Left hindlimb (tissue), 1 donor: ENCODE measurements around the gene FHIT.

Source experiments
- DNase-seq: peaks from one replicate; pipeline ENCODE4 v3.0.0-alpha.2; 2018

Gene FHIT

DNA sequence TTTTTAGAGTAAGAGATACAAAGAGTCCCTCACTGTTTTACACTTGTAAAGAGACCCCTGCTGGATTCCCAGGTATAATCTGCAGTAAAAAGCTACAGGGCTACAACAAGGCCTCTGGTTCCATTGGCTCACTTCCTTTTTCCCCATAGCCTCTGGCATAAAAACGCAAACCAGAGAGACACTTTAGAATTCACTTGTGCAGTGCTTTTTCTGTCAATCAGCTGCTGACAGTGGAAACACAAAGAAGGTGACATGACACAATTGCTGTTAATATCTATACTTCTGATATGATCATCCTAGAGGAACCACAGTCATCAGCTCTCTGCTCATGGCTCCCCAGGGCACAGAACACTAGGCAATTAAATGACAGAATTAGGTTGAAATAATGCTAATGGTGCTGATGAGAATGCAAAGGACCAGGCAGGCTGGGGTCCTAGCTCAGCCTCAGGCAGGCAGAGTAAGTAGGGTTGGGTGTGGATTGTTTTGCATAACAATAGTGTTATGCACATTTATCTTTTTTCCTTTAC lies 1533.5 kb downstream of the FHIT start:
- DNase-seq, result no peak

DNA sequence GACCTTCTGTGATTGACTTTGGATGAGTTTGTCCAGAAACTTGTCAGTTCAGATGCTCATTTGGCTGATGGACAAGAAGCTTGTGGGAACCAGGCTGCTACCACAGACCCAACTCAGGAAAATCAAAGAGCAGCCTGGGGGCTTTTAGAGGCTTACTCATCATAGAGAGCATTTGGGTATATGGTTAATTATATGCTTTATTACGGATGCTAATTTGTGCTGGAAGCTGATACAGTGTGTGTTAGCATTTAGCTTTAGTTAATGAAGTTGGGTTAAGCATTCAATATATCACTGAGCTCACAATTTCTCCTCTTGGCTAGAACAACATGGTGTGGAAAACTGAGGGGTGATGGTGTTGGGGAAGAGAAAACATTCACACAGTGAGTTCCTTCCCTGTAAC lies 1537.2 kb downstream of the FHIT start:
- no peak for DNase-seq

DNA sequence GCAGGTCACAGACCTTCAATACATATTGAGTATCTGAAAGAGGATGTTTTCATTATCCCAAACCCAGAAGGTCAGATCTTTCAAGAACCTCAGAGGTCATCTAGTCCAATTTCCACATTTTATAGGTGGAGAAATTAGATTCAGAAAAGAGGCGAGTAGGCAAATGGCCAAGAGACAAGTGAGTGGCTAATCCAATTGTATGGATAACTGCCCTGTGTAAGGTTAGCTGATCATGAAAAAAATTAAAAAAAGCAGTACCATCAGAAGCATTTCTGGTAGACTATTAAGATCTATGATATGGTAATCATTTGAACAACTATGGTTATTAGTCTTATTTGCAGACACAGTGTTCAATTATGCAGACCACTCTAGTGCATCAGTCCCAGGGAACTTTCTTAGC lies 1540.7 kb downstream of the FHIT start:
- no peak for DNase-seq

DNA sequence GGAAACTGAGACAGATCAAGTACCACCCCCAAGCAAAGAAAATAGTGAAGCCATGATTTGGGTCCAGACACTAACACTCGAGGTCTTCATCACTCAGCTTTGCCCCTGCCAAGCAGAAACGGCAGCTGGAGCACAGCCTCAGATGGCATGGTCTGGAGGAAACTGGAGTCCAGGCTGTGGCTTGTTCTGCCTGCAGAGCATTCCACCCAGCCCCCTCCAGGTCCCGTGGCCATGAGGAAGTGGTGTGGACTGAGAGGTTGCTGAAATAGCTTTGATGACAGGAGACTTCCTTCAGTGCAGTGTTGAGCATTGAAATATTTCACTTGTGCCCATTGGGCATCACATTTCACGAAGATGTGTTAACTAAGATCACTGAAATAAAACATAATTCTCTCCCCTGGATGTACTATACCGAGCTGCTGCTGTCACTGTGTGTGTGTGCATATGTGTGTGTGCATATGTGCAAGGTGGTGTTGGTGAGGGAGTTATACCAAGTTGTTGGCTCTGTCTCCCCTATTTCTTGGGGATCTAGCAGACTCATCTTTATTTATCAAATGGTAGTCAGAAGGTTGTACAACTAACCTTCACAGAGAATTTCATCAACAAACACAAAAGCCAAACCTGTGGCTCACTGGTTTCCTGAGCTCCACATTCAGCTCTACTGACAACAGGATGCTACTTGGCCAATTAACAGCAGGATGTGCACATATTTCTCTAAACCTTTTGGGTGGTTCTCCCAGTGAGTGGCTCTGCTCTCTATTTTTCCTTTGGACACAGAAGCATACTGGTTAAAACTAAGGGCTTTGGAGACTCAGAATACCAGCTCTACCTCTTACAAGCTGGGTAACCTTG lies 1541.3 kb downstream of the FHIT start:
- no peak for DNase-seq

DNA sequence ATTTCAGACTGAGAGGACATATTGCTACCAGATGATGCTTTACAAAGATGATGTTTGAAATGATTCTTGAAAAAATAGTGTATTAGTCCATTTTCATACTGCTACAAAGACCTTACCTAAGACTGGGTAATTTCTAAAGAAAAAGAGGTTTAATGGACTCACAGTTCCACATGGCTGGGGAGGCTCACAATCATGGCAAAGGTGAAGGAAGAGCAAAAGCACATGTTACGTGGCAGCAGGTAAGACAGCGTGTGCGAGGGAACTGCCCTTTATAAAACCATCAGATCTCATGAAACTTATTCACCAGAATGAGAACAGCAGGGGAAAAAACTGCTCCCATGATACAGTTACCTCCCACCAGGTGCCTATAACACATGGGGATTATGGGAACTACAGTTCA lies 1543.0 kb downstream of the FHIT start:
- no peak for DNase-seq

DNA sequence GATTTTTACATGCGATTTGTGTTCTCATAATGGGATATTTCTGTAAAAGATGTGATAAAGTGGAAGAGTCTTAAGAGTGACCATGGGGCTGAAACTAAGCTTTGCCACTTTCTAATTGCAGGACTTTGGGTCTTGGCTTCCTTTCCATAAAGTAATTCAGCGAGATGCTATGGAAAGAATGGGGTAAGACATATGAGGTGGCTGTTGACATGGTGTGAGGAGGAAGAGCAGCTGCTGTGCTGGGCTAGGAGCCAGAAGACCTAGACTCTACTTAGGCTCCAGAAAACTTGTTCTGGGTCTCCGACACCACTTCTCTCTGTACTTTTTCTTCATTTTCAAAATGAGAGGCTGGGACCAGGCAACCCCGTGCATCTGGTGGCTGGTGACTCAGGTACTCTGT lies 1547.0 kb downstream of the FHIT start:
- no peak for DNase-seq

DNA sequence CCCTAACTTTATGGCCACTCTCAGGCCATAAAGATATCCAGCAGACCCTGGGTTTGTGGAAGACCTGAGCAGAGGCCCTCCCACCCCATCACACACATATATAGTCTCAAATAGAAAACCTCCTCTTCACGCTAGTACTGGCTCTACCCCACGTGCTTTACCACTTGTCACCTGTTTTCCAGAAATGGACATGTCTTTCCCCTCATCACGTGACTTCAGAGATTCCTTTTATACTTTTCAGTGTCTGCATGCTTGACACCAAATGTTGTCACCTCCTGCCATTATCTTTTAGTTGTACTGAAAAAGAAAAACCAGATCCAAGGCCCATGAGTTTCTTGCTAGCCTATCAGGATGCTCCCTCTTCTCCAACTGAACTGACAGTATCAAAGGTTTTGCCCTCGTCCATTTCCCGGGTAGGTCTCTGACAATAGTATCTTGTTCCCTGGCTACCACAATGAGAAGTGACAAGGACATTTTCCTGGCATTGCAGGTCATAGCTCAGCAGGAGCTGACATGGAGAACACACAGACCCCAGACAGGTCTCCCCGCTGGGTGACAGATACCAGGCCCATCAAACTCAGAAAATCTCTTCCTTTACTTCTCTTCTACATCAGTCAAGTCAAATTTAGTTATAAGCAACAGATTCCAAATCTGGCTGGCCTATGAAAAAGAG lies 1551.5 kb downstream of the FHIT start:
- DNase-seq, result no peak
